ENCODE measurements around the gene TMPRSS7.

DNA sequence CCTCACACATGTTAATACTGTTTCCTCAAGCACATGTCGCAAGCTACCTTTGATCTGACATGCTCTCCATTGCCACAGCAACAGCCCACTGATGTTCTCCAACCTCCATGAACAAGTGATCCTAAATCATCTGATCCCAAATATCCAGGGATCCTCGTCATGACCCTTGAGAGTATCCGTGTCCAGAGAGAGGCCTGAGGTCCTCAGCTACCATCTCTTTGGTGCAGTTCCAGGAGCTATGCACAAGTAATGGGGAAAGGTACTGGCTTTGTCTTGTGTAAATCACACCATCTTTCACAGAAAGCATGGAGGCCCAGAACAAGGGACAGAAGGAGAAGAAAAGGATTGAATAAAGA is 96.1 kb downstream of the TMPRSS7 start:
- TF ChIP-seq POLR2A (IDR thresholded peaks at IDR 0.05; ENCODE audit: low read depth) = no peak
- TF ChIP-seq, protein P1, sequence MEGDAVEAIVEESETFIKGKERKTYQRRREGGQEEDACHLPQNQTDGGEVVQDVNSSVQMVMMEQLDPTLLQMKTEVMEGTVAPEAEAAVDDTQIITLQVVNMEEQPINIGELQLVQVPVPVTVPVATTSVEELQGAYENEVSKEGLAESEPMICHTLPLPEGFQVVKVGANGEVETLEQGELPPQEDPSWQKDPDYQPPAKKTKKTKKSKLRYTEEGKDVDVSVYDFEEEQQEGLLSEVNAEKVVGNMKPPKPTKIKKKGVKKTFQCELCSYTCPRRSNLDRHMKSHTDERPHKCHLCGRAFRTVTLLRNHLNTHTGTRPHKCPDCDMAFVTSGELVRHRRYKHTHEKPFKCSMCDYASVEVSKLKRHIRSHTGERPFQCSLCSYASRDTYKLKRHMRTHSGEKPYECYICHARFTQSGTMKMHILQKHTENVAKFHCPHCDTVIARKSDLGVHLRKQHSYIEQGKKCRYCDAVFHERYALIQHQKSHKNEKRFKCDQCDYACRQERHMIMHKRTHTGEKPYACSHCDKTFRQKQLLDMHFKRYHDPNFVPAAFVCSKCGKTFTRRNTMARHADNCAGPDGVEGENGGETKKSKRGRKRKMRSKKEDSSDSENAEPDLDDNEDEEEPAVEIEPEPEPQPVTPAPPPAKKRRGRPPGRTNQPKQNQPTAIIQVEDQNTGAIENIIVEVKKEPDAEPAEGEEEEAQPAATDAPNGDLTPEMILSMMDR (IDR thresholded peaks at IDR 0.05) = no peak

Measured in esophagus muscularis mucosa (tissue), 3 donors.